ENCODE measurements around the gene SLC24A4.

The SLC24A4 gene

GRCh38 chr14:92515546-92516343 lies 192.8 kb downstream of the SLC24A4 start:
- Histone ChIP-seq H3K27ac (ENCODE audit: low read length) (no peak overlapping the region), H3K9ac (ENCODE audit: low read length) (no peak overlapping the region), H3K9me3 (ENCODE audit: control insufficient read depth, low read depth, low read length) (no peaks in the 10 kb centered on the region), H3K4me1 (ENCODE audit: control insufficient read depth, low read depth, low read length) (no peaks in the 10 kb centered on the region), H3K4me3 (ENCODE audit: low read length) (no peak overlapping the region), H3K27me3 (ENCODE audit: control insufficient read depth, insufficient read depth, low read length) (peaks cover 41% of the 10 kb centered on the region), H3K36me3 (ENCODE audit: control insufficient read depth, low read depth, low read length) (no peaks in the 10 kb centered on the region)

GRCh38 chr14:92516344-92516965 lies 193.5 kb downstream of the SLC24A4 start:
- H3K9ac ChIP-seq (ENCODE audit: low read length) = no peak overlapping the region
- no peak overlapping the region for H3K27ac ChIP-seq (ENCODE audit: low read length)
- H3K36me3 ChIP-seq (ENCODE audit: control insufficient read depth, low read depth, low read length) = no peaks in the 10 kb centered on the region
- no peaks in the 10 kb centered on the region for H3K9me3 ChIP-seq (ENCODE audit: control insufficient read depth, low read depth, low read length)
- H3K4me3 ChIP-seq (ENCODE audit: low read length) = no peak overlapping the region
- no peaks in the 10 kb centered on the region for H3K4me1 ChIP-seq (ENCODE audit: control insufficient read depth, low read depth, low read length)
- H3K27me3 ChIP-seq (ENCODE audit: control insufficient read depth, insufficient read depth, low read length) = peaks cover 41% of the 10 kb centered on the region

- Histone ChIP-seq H3K4me3 (ENCODE audit: low read length) (no peak overlapping the region), H3K36me3 (ENCODE audit: control insufficient read depth, low read depth, low read length) (no peaks in the 10 kb centered on the region), H3K9me3 (ENCODE audit: control insufficient read depth, low read depth, low read length) (no peaks in the 10 kb centered on the region)
These were observed 194.1 kb downstream of the SLC24A4 start for GRCh38 chr14:92516966-92517506.

GRCh38 chr14:92517761-92518160 lies 194.8 kb downstream of the SLC24A4 start:
- Histone ChIP-seq H3K4me1 (ENCODE audit: control insufficient read depth, low read depth, low read length) (no peaks in the 10 kb centered on the region), H3K4me3 (ENCODE audit: low read length) (no peak overlapping the region), H3K27me3 (ENCODE audit: control insufficient read depth, insufficient read depth, low read length) (peaks cover 36% of the 10 kb centered on the region), H3K27ac (ENCODE audit: low read length) (no peak overlapping the region), H3K36me3 (ENCODE audit: control insufficient read depth, low read depth, low read length) (no peaks in the 10 kb centered on the region), H3K9me3 (ENCODE audit: control insufficient read depth, low read depth, low read length) (no peaks in the 10 kb centered on the region), H3K9ac (ENCODE audit: low read length) (no peak overlapping the region)

More at GRCh38 chr14:92516966-92517506, 194.1 kb downstream of the SLC24A4 start:
- Histone ChIP-seq H3K9ac (ENCODE audit: low read length) (no peak overlapping the region), H3K27me3 (ENCODE audit: control insufficient read depth, insufficient read depth, low read length) (peaks cover 41% of the 10 kb centered on the region), H3K27ac (ENCODE audit: low read length) (no peak overlapping the region), H3K4me1 (ENCODE audit: control insufficient read depth, low read depth, low read length) (no peaks in the 10 kb centered on the region)

- no peaks in the 10 kb centered on the region for H3K4me1 ChIP-seq (ENCODE audit: control insufficient read depth, low read depth, low read length)
- H3K4me3 ChIP-seq (ENCODE audit: low read length) = no peak overlapping the region
- H3K9ac ChIP-seq (ENCODE audit: low read length) = no peak overlapping the region
- no peaks in the 10 kb centered on the region for H3K36me3 ChIP-seq (ENCODE audit: control insufficient read depth, low read depth, low read length)
- H3K27me3 ChIP-seq (ENCODE audit: control insufficient read depth, insufficient read depth, low read length) = peaks cover 19% of the 10 kb centered on the region
- H3K9me3 ChIP-seq (ENCODE audit: control insufficient read depth, low read depth, low read length) = no peaks in the 10 kb centered on the region
- no peak overlapping the region for H3K27ac ChIP-seq (ENCODE audit: low read length)
These were observed 196.5 kb downstream of the SLC24A4 start for GRCh38 chr14:92519246-92520101.

DNA sequence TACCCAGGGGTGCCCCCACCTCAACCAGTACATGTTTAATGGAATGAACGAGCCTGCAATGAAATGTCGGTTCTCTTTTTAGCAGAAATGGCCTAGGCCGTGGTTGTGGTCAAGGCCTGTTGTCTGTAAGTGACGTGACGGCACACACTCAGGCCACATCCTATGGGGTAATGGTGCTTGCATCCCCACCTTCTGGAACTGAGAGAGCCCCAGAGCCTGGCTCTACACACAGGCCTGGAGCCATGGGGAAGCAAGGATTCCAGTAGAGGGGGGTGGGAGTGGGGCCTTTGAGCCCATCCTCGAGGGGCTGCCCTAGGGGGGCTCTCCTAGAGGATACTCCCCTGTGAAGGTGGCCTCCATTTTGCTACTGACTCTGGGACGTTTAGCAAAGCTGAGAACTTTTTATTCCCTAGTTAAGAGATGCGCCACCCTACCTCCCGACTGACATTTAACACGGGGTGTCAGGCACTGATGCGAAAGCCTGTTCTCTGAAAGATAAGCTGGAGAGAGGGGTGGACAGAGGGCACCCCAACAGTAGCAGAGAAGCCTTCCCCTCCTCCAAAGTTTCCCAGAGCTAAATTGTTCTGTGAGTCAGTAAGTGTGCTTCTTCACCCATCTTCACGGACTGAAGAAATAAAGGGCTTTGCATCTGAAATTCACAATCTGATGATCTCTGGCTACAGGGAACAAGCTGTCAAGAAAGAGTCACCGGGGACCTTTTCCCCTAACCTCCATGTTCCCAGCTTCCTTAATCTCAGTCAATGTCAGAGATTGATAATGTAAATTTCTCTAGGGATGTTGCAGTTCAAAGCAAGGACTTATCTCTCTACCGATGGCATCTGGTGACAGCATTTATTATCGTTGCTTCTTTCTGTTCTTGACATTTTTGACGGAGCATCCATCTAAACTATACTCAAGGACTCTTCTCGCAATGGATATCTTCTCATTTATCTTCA lies 197.4 kb downstream of the SLC24A4 start:
- no peaks in the 10 kb centered on the region for H3K36me3 ChIP-seq (ENCODE audit: control insufficient read depth, low read depth, low read length)
- H3K4me3 ChIP-seq (ENCODE audit: low read length) = no peak overlapping the region
- H3K4me1 ChIP-seq (ENCODE audit: control insufficient read depth, low read depth, low read length) = no peaks in the 10 kb centered on the region
- H3K9ac ChIP-seq (ENCODE audit: low read length) = no peak overlapping the region
- H3K27ac ChIP-seq (ENCODE audit: low read length) = no peak overlapping the region
- peaks cover 10% of the 10 kb centered on the region for H3K27me3 ChIP-seq (ENCODE audit: control insufficient read depth, insufficient read depth, low read length)
- no peaks in the 10 kb centered on the region for H3K9me3 ChIP-seq (ENCODE audit: control insufficient read depth, low read depth, low read length)

DNA sequence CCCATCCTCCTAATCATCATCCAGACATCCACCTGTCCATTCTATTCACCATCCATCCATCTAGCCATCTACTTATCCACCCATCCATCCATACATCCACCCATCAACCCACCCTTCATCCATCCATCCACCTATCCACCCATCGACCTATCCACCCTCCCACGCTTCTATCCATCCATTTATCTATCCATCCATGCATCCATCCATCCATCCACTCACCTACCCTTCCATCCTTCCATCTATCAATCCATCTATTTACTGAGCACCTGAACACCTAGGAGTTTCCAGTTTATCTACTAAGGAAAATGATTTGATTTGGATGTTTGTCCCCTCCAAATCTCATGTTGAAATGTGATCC lies 198.1 kb downstream of the SLC24A4 start:
- Histone ChIP-seq H3K9ac (ENCODE audit: low read length) (no peak overlapping the region), H3K27ac (ENCODE audit: low read length) (no peak overlapping the region), H3K27me3 (ENCODE audit: control insufficient read depth, insufficient read depth, low read length) (peaks cover 3% of the 10 kb centered on the region), H3K9me3 (ENCODE audit: control insufficient read depth, low read depth, low read length) (no peaks in the 10 kb centered on the region), H3K4me1 (ENCODE audit: control insufficient read depth, low read depth, low read length) (no peaks in the 10 kb centered on the region), H3K4me3 (ENCODE audit: low read length) (no peak overlapping the region), H3K36me3 (ENCODE audit: control insufficient read depth, low read depth, low read length) (no peaks in the 10 kb centered on the region)

GRCh38 chr14:92523752-92524151 lies 200.8 kb downstream of the SLC24A4 start:
- H3K9me3 ChIP-seq (ENCODE audit: control insufficient read depth, low read depth, low read length) = no peaks in the 10 kb centered on the region
- no peak overlapping the region for H3K27ac ChIP-seq (ENCODE audit: low read length)
- H3K27me3 ChIP-seq (ENCODE audit: control insufficient read depth, insufficient read depth, low read length) = no peaks in the 10 kb centered on the region
- no peak overlapping the region for H3K4me3 ChIP-seq (ENCODE audit: low read length)
- H3K36me3 ChIP-seq (ENCODE audit: control insufficient read depth, low read depth, low read length) = no peaks in the 10 kb centered on the region
- H3K4me1 ChIP-seq (ENCODE audit: control insufficient read depth, low read depth, low read length) = no peaks in the 10 kb centered on the region
- H3K9ac ChIP-seq (ENCODE audit: low read length) = no peak overlapping the region

GRCh38 chr14:92524602-92525185 lies 201.7 kb downstream of the SLC24A4 start:
- Histone ChIP-seq H3K4me3 (ENCODE audit: low read length) (no peak overlapping the region), H3K27ac (ENCODE audit: low read length) (no peak overlapping the region), H3K4me1 (ENCODE audit: control insufficient read depth, low read depth, low read length) (no peaks in the 10 kb centered on the region), H3K9me3 (ENCODE audit: control insufficient read depth, low read depth, low read length) (no peaks in the 10 kb centered on the region), H3K9ac (ENCODE audit: low read length) (no peak overlapping the region), H3K36me3 (ENCODE audit: control insufficient read depth, low read depth, low read length) (no peaks in the 10 kb centered on the region), H3K27me3 (ENCODE audit: control insufficient read depth, insufficient read depth, low read length) (no peaks in the 10 kb centered on the region)

DNA sequence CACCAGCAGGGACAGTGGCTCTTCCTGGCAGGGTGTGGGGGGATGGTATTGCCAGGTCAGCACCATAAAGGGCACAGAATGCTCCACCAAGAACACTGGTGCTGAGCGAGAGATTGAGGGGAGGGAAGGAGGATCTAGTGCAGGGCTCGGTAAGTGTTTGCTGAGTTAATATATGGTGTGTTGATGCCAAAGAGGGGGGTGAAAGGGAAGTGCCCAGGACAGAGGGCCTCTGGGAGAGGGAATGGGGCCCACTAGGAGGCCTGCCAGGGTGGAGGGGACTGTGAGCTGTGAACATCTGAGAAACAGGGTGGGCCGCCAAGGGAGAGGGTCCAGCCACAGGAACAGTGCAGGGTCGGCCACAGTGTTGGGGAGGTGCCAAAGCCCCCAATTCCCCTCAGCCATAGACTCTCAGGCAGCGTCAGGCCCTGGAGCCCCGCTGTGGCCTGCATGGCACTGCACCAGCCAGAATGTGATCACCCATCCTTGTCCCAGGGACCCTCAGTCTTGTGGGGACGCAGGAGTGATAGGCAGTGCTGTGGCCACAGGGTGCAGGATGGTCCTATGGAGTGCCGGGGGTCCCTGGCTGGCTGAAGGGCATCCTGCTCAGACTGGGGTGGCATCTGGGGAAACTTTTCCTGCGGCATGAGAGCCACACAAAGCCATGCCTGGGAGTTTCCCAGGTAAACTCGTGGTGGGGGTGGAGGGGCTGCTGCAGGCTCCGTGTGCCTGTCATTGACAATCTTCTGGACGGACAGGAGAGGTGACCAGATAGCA lies 202.5 kb downstream of the SLC24A4 start:
- Histone ChIP-seq H3K4me1 (ENCODE audit: control insufficient read depth, low read depth, low read length) (no peaks in the 10 kb centered on the region), H3K4me3 (ENCODE audit: low read length) (no peak overlapping the region), H3K27me3 (ENCODE audit: control insufficient read depth, insufficient read depth, low read length) (no peaks in the 10 kb centered on the region), H3K9me3 (ENCODE audit: control insufficient read depth, low read depth, low read length) (no peaks in the 10 kb centered on the region), H3K9ac (ENCODE audit: low read length) (no peak overlapping the region), H3K27ac (ENCODE audit: low read length) (no peak overlapping the region), H3K36me3 (ENCODE audit: control insufficient read depth, low read depth, low read length) (no peaks in the 10 kb centered on the region)

Measured in iPS-18a (cell line).